K562 (cell line): ENCODE measurements around the gene VGLL3. TPM values are rescaled to one million over a fixed set of nuclear protein-coding genes. Genes with fewer than 3 reads are reported as not detected.

Source experiments
- ATAC-seq: fragments of 200-7000 bp; cut with Tn5 transposase; 3 replicates; pipeline ENCODE4 v1.9.1; 2020; ENCODE audit warnings: moderate library complexity
- BruUV-seq: library from RNA; stranded (reverse); fragments of 400-500 nt; replicated peaks from 2 replicates; lab custom pipeline; 2021; lab: Mats Ljungman, UMichigan
- CTCF ChIA-PET: fragments of 300-600 bp; formaldehyde crosslinking; extraction: SDS; loops from one replicate; lab custom pipeline; 2021; ENCODE audit warnings: low intra/inter-chr PET ratio; lab: Yijun Ruan, JAX
- POLR2A ChIA-PET: fragments of 300-600, 350-650 bp; sonication (Branson Sonifier 250); formaldehyde crosslinking; extraction: SDS; loops from one replicate; lab custom pipeline; 2021; ENCODE audit warnings: antibody characterized with exemption, inconsistent platforms; lab: Yijun Ruan, JAX
- DNase-seq, 4 experiments: peaks; one replicate each; pipeline versions ENCODE4 v3.0.0 to v3.0.0-alpha.2; 2011 to 2018; ENCODE audit warnings: low spot score in 3 of 4, mixed read lengths in 3 of 4; ENCODE audit errors: extremely low read depth in 1 of 4
- FAIRE-seq: peaks from 2 replicates; lab custom pipeline; 2011; peaks lifted over from hg19 to GRCh38; lab: Jason Lieb, UNC
- H2AFZ ChIP-seq: 2 replicates; pipeline ENCODE4 v1.6.0; 2011; ENCODE audit warnings: low read depth, low read length, control low read depth, inconsistent platforms
- H3K27ac ChIP-seq: fragments of 200-600 bp; 3 replicates; pipeline ENCODE4 v1.8.0; 2011; ENCODE audit warnings: low read depth, mild to moderate bottlenecking, control low read depth, inconsistent platforms, low read length, moderate library complexity, mixed read lengths; ENCODE audit errors: extremely low read depth
- H3K27me3 ChIP-seq, 2 experiments: fragments of 300-600 bp in 1 of 2; 2 replicates in 1 of 2; 3 replicates in 1 of 2; pipeline versions ENCODE4 v1.6.0 to v1.8.0; 2011; ENCODE audit warnings: inconsistent platforms in 2 of 2, low read length in 2 of 2, mild to moderate bottlenecking in 1 of 2, mixed read lengths in 1 of 2, moderate library complexity in 1 of 2; ENCODE audit not compliant: control insufficient read depth in 2 of 2, insufficient read depth in 2 of 2
- H3K36me3 ChIP-seq: fragments of 300-600 bp; 3 replicates; pipeline ENCODE4 v1.8.0; 2011; ENCODE audit warnings: mild to moderate bottlenecking, low read length, inconsistent platforms; ENCODE audit not compliant: control insufficient read depth, insufficient read depth
- H3K4me1 ChIP-seq, 2 experiments: fragments of 200-600 bp in 1 of 2; replicated peaks in 1 of 2; 2 replicates in 1 of 2; 3 replicates in 1 of 2; pipeline versions ENCODE4 v1.5.1 to v1.8.0; 2011; ENCODE audit warnings: inconsistent platforms in 2 of 2, low read length in 2 of 2, mild to moderate bottlenecking in 1 of 2, mixed read lengths in 1 of 2, moderate library complexity in 1 of 2; ENCODE audit not compliant: control insufficient read depth in 2 of 2, insufficient read depth in 2 of 2
- H3K4me2 ChIP-seq: 2 replicates; pipeline ENCODE4 v1.6.1; 2011; ENCODE audit warnings: low read length, control low read depth, inconsistent platforms, mixed read lengths; ENCODE audit not compliant: insufficient read depth
- H3K4me3 ChIP-seq: fragments of 200-600 bp; sonication (generic), shearing (Covaris generic); 2 replicates; pipeline ENCODE4 v1.5.1; 2016; ENCODE audit warnings: control low read depth, inconsistent platforms
- H3K79me2 ChIP-seq: fragments of 200-600 bp; 3 replicates; pipeline ENCODE4 v1.8.0; 2011; ENCODE audit warnings: low read length, inconsistent platforms; ENCODE audit not compliant: control insufficient read depth, insufficient read depth
- H3K9ac ChIP-seq, 2 experiments: 2 replicates each; pipeline versions ENCODE4 v1.6.0 to v1.6.1; 2011; ENCODE audit warnings: low read depth in 2 of 2, low read length in 2 of 2, control low read depth in 1 of 2, inconsistent platforms in 1 of 2, mild to moderate bottlenecking in 1 of 2, mixed read lengths in 1 of 2; ENCODE audit not compliant: insufficient read depth in 1 of 2
- H3K9me1 ChIP-seq: one replicate; pipeline ENCODE4 v1.6.0; 2011; ENCODE audit warnings: inconsistent platforms, mild to moderate bottlenecking, low read length, moderate library complexity; ENCODE audit not compliant: control insufficient read depth, insufficient read depth
- H3K9me3 ChIP-seq: replicated peaks from 2 replicates; pipeline ENCODE4 v1.5.1; 2011; ENCODE audit warnings: low read depth, low read length, inconsistent platforms; ENCODE audit not compliant: control insufficient read depth, insufficient read depth
- H4K20me1 ChIP-seq: replicated peaks from 2 replicates; pipeline ENCODE4 v1.6.1; 2011; ENCODE audit warnings: low read length, inconsistent platforms, mixed read lengths; ENCODE audit not compliant: control insufficient read depth, insufficient read depth
- ATF2 ChIP-seq: sonication (generic); formaldehyde crosslinking; IDR thresholded peaks from 2 replicates; pipeline ENCODE4 v1.8.1; 2022; ENCODE audit warnings: missing genetic modification reagents
- HMGXB4 ChIP-seq: sonication (generic); formaldehyde crosslinking; IDR thresholded peaks from 2 replicates; pipeline ENCODE4 v1.8.1; 2023; ENCODE audit warnings: mild to moderate bottlenecking, missing genetic modification reagents
- HNRNPLL ChIP-seq: fragments of 200-400 bp; formaldehyde crosslinking; IDR thresholded peaks from 2 replicates; pipeline ENCODE4 v1.6.1; 2017; ENCODE audit warnings: low read length, low read depth, mild to moderate bottlenecking; ENCODE audit not compliant: poor library complexity, severe bottlenecking
- PPARD ChIP-seq: fragments of 250-450 bp; sonication (Bioruptor Pico); IDR thresholded peaks from 2 replicates; pipeline ENCODE4 v1.8.0; 2022; ENCODE audit warnings: inconsistent platforms, mild to moderate bottlenecking, moderate library complexity
- ZNF354B ChIP-seq: fragments of 250-450 bp; sonication (Bioruptor Pico); IDR thresholded peaks from 2 replicates; pipeline ENCODE4 v1.4.0; 2020
- WGBS: fragments of 100-300 bp; shearing (Covaris generic); methylation state at CpG from one replicate; pipeline ENCODE4 v1.1.6; 2016; ENCODE audit warnings: low coverage, mixed read lengths; ENCODE audit not compliant: insufficient coverage; ENCODE audit errors: missing lambda C conversion rate; 5-methylcytosine and 5-hydroxymethylcytosine counted together
- in situ Hi-C: fragments of 300-500 bp; cut with MboI; formaldehyde crosslinking; loops from 4 replicates; pipeline ENCODE4 v1.15.0; 2018; ENCODE audit warnings: inconsistent platforms, mixed read lengths
- intact Hi-C: fragments of 100-400 bp; cut with micrococcal nuclease; formaldehyde crosslinking; loops from 2 replicates; pipeline ENCODE4 v1.14.2; 2022
- polyA plus RNA-seq, 8 experiments: library from polyadenylated mRNA; depleted of rRNA in 4 of 8; stranded (reverse) in 5 of 8; unstranded in 3 of 8; fragments of >200 nt; fragmentation: Nextera tagmentation in 2 of 8; fragmentation: Illumina TruSeq in 1 of 8; extraction: Ambion mirVana in 2 of 8; extraction: Trizol in 1 of 8; gene quantifications; 2 replicates each; pipeline versions ENCODE4 v1.2.1 to v1.2.3, GENCODE V29; 2011 to 2014; ENCODE audit warnings: inconsistent platforms in 1 of 8, missing spikeins in 1 of 8
- total RNA-seq, 7 experiments: library from RNA; depleted of rRNA in 6 of 7; stranded (reverse); fragments of >200 nt in 6 of 7; fragmentation: Illumina TruSeq in 2 of 7; extraction: Trizol in 2 of 7; gene quantifications; 2 replicates each; pipeline versions ENCODE4 v1.2.1 to v1.2.3, GENCODE V29; 2011 to 2021; ENCODE audit warnings: low replicate concordance in 1 of 7
- TF ChIP-seq, protein P1 (sequence below): IDR thresholded peaks from 3 replicates; pipeline ENCODE4 v1.6.1; 2011; ENCODE audit warnings: borderline replicate concordance, mild to moderate bottlenecking, moderate library complexity; ENCODE audit not compliant: insufficient read length; ENCODE audit errors: extremely low read depth
- TF ChIP-seq, protein P2 (sequence below): IDR thresholded peaks from 2 replicates; pipeline ENCODE4 v1.6.1; 2012; ENCODE audit warnings: low read depth, low read length, improper control_type of control experiment, borderline replicate concordance

VGLL3 gene
- total and polyA plus RNA-seq, 9 of the 15 experiments (the other 6 are each of a cell fraction or from before 2014, with no cell fraction given): under 0.01 to 0.09 (median 0.04) TPM; not detected in 6

GRCh38 chr3:86967062-86967461, 23.9 kb downstream of the VGLL3 start:
- H3K9me1 ChIP-seq: no peaks in the 10 kb centered on the region
- ChIA-PET CTCF (no interaction called here), POLR2A (no interaction called here)
- H3K9me3 ChIP-seq: no peaks in the 10 kb centered on the region
- no peaks in the 10 kb centered on the region for H4K20me1 ChIP-seq
- no peak overlapping the region for H3K4me3 ChIP-seq
- in situ Hi-C loops: no loop called here
- H2AFZ ChIP-seq: no peak overlapping the region
- no peaks in the 10 kb centered on the region for H3K4me1 ChIP-seq
- no peak overlapping the region for H3K27ac ChIP-seq
- intact Hi-C loops: no loop called here
- FAIRE-seq (no peak), ATAC-seq (no peak), DNase-seq (no peak)
- WGBS: 0% methylated on average over 1 of the region's 2 CpGs
- H3K79me2 ChIP-seq: no peaks in the 10 kb centered on the region
- TF ChIP-seq ZNF354B (CRISPR knock-in tag) (no peak), ATF2 (CRISPR knock-in tag) (no peak), PPARD (CRISPR knock-in tag) (no peak)
- H3K4me2 ChIP-seq: no peak overlapping the region
- no peaks in the 10 kb centered on the region for H3K36me3 ChIP-seq
- H3K27me3 ChIP-seq: no peaks in the 10 kb centered on the region
- H3K9ac ChIP-seq: no peak overlapping the region
- BruUV-seq: no TSS peak

GRCh38 chr3:86965166-86965565, 25.8 kb downstream of the VGLL3 start:
- Histone ChIP-seq H3K4me1 (no peaks in the 10 kb centered on the region), H3K4me2 (no peak overlapping the region), H3K27ac (no peak overlapping the region), H3K9ac (no peak overlapping the region), H4K20me1 (no peaks in the 10 kb centered on the region), H3K9me3 (no peaks in the 10 kb centered on the region), H3K9me1 (no peaks in the 10 kb centered on the region), H3K79me2 (no peaks in the 10 kb centered on the region), H2AFZ (no peak overlapping the region), H3K4me3 (no peak overlapping the region), H3K27me3 (no peaks in the 10 kb centered on the region), H3K36me3 (no peaks in the 10 kb centered on the region)
- ChIA-PET POLR2A (no interaction called here), CTCF (no interaction called here)
- BruUV-seq: no TSS peak
- no peak for DNase-seq
- in situ Hi-C loops (no loop called here), intact Hi-C loops (no loop called here)
- TF ChIP-seq, protein P1, sequence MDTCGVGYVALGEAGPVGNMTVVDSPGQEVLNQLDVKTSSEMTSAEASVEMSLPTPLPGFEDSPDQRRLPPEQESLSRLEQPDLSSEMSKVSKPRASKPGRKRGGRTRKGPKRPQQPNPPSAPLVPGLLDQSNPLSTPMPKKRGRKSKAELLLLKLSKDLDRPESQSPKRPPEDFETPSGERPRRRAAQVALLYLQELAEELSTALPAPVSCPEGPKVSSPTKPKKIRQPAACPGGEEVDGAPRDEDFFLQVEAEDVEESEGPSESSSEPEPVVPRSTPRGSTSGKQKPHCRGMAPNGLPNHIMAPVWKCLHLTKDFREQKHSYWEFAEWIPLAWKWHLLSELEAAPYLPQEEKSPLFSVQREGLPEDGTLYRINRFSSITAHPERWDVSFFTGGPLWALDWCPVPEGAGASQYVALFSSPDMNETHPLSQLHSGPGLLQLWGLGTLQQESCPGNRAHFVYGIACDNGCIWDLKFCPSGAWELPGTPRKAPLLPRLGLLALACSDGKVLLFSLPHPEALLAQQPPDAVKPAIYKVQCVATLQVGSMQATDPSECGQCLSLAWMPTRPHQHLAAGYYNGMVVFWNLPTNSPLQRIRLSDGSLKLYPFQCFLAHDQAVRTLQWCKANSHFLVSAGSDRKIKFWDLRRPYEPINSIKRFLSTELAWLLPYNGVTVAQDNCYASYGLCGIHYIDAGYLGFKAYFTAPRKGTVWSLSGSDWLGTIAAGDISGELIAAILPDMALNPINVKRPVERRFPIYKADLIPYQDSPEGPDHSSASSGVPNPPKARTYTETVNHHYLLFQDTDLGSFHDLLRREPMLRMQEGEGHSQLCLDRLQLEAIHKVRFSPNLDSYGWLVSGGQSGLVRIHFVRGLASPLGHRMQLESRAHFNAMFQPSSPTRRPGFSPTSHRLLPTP: no peak
- TF ChIP-seq, protein P2, sequence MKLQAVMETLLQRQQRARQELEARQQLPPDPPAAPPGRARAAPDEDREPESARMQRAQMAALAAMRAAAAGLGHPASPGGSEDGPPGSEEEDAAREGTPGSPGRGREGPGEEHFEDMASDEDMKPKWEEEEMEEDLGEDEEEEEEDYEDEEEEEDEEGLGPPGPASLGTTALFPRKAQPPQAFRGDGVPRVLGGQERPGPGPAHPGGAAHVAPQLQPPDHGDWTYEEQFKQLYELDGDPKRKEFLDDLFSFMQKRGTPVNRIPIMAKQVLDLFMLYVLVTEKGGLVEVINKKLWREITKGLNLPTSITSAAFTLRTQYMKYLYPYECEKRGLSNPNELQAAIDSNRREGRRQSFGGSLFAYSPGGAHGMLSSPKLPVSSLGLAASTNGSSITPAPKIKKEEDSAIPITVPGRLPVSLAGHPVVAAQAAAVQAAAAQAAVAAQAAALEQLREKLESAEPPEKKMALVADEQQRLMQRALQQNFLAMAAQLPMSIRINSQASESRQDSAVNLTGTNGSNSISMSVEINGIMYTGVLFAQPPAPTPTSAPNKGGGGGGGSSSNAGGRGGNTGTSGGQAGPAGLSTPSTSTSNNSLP: no peak
- no peak for TF ChIP-seq HMGXB4 (CRISPR knock-in tag)
- no peak for TF ChIP-seq HNRNPLL
- FAIRE-seq: no peak
- ATAC-seq: no peak
- 0% methylated on average over 3 of the region's 3 CpGs for WGBS
